ENCODE results near the gene PRDM10. TPM values are rescaled to one million over a fixed set of nuclear protein-coding genes. Genes with fewer than 3 reads are reported as not detected.

The PRDM10 gene, protein sequence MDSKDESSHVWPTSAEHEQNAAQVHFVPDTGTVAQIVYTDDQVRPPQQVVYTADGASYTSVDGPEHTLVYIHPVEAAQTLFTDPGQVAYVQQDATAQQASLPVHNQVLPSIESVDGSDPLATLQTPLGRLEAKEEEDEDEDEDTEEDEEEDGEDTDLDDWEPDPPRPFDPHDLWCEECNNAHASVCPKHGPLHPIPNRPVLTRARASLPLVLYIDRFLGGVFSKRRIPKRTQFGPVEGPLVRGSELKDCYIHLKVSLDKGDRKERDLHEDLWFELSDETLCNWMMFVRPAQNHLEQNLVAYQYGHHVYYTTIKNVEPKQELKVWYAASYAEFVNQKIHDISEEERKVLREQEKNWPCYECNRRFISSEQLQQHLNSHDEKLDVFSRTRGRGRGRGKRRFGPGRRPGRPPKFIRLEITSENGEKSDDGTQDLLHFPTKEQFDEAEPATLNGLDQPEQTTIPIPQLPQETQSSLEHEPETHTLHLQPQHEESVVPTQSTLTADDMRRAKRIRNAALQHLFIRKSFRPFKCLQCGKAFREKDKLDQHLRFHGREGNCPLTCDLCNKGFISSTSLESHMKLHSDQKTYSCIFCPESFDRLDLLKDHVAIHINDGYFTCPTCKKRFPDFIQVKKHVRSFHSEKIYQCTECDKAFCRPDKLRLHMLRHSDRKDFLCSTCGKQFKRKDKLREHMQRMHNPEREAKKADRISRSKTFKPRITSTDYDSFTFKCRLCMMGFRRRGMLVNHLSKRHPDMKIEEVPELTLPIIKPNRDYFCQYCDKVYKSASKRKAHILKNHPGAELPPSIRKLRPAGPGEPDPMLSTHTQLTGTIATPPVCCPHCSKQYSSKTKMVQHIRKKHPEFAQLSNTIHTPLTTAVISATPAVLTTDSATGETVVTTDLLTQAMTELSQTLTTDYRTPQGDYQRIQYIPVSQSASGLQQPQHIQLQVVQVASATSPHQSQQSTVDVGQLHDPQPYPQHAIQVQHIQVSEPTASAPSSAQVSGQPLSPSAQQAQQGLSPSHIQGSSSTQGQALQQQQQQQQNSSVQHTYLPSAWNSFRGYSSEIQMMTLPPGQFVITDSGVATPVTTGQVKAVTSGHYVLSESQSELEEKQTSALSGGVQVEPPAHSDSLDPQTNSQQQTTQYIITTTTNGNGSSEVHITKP
- total RNA-seq (2014; rRNA removed; shearing (Covaris generic)), result 4.9 and 6.5 TPM in 2 replicates

DNA sequence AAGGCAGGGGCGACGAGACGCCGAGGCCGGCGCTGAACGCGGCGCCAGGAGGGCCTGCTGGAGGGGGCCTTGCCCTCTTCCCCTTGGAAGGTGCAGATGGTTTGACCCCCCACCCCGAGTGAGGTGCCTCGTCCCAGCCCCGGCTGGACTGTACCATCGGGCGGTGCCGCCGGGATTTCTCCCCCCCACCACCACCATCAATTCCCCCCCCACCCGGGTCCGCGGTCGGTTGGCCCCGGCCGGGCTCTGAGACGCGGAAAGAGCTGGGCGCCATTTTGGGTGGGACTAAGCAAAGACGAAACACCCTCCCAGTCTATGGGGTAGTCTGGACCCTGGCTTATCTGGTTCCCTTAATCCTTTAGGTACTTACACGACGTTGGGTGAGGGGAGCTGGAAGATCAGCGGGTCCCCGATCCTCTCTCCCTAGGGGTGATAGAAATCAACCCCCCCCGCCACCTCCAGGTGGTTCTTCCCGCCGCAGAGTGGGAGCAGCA lies at the start of gene PRDM10:
Gene PRDM10, minus strand, starts transcription at position 484 of the 494 bp plus-strand sequence. CDS start 41,871 bp downstream, outside the sequence.

DNA sequence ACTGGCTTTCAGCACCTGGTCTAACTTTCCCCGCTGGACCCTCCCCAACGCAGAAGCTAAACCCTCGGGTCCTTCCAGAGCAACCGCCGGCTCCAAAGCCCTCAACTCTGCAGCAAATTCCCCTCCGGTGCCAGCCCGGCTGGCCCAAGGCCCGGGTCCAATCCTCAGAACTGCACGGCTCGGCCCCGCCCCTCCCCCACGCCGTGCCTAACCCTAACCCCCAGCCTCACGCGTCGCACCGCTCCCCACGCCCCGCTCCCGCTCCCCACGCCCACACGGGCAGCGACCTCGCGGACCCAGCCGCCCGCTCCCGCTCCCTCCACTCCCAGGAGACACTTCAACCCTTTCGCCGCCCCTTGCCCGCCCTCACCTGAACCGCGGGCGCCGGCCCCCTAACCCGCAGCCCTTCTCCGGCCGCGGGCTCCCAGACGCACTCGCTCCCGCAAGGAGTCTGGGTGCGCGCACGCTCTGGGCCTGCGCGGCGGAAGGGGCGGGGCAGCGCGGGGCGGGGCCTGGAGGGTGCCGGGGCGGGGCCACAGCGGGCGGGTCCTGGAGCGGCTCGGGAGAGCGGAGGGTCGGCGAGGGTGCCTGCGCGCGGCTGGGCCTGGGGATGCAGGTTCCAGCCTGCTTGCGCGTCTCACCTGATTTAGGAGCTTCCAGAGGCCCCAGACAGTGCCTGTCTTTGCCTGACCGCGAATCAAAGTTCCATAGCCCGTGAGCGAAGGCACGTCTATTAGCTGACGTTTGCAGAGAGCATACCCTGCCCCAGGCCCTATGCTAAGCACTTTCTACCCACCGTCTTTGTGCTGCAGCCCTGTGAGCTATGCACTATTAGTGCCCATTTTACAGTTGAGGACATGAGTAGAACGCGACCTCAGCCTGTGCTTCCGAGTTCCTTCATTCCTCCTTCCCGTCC lies 107.3 kb downstream of the PRDM10 start, which contains the start of gene NFRKB:
Gene NFRKB, minus strand, starts transcription at position 453 of the 916 bp plus-strand sequence. CDS start 2,729 bp downstream, outside the sequence.

Other genes starting within 250 kb of the PRDM10 start
- not detected in 2 replicates for gene TMEM45B, start 187.0 kb downstream of the PRDM10 start, total RNA-seq (2014; rRNA removed; shearing (Covaris generic))
- 20.0 and 22.0 TPM in 2 replicates for gene NFRKB, start 107.3 kb downstream of the PRDM10 start, total RNA-seq (2014; rRNA removed; shearing (Covaris generic))
- gene APLP2, start 67.1 kb upstream of the PRDM10 start, total RNA-seq (2014; rRNA removed; shearing (Covaris generic)), result 88.9 and 91.1 TPM in 2 replicates
- 0.11 and 0.15 TPM in 2 replicates for gene ST14, start 156.9 kb upstream of the PRDM10 start, total RNA-seq (2014; rRNA removed; shearing (Covaris generic))

Measured in A375 (cell line).